Hepatocyte (in vitro differentiated cells): ENCODE measurements around the gene CORO2B. TPM values are rescaled to one million over a fixed set of nuclear protein-coding genes. Genes with fewer than 3 reads are reported as not detected.

ENCODE experiments used
- DNase-seq: peaks from one replicate; pipeline ENCODE4 v3.0.0-alpha.2; 2016; ENCODE audit warnings: low spot score
- H2AFZ ChIP-seq: fragments of 200-600 bp; sonication (generic); 2 replicates; pipeline ENCODE4 v1.6.0; 2016; ENCODE audit warnings: antibody characterized with exemption, mild to moderate bottlenecking
- H3K27ac ChIP-seq: fragments of 200-600 bp; sonication (generic); 2 replicates; pipeline ENCODE4 v1.5.1; 2016; ENCODE audit warnings: mild to moderate bottlenecking
- H3K27me3 ChIP-seq: fragments of 200-600 bp; sonication (generic); 2 replicates; pipeline ENCODE4 v1.6.1; 2016
- H3K36me3 ChIP-seq: fragments of 200-600 bp; sonication (generic); replicated peaks from 2 replicates; pipeline ENCODE4 v1.5.1; 2016; ENCODE audit warnings: low read depth; ENCODE audit not compliant: insufficient read depth
- H3K4me1 ChIP-seq: fragments of 200-600 bp; sonication (generic); 2 replicates; pipeline ENCODE4 v1.5.1; 2016; ENCODE audit warnings: mild to moderate bottlenecking, moderate library complexity; ENCODE audit not compliant: insufficient read depth
- H3K4me2 ChIP-seq: fragments of 200-600 bp; sonication (generic); 2 replicates; pipeline ENCODE4 v1.6.0; 2016
- H3K4me3 ChIP-seq: fragments of 200-600 bp; sonication (generic); 2 replicates; pipeline ENCODE4 v1.5.1; 2016; ENCODE audit warnings: mild to moderate bottlenecking
- H3K79me2 ChIP-seq: fragments of 200-600 bp; sonication (generic); 2 replicates; pipeline ENCODE4 v1.6.0; 2017; ENCODE audit warnings: mild to moderate bottlenecking
- H3K9me2 ChIP-seq: fragments of 200-600 bp; sonication (generic); replicated peaks from 2 replicates; pipeline ENCODE4 v1.6.0; 2017; ENCODE audit warnings: mild to moderate bottlenecking; ENCODE audit not compliant: insufficient read depth
- H3K9me3 ChIP-seq: fragments of 200-600 bp; sonication (generic); 2 replicates; pipeline ENCODE4 v1.5.1; 2016; ENCODE audit warnings: low read depth, mild to moderate bottlenecking
- H4K20me1 ChIP-seq: fragments of 200-600 bp; sonication (generic); 2 replicates; pipeline ENCODE4 v1.6.0; 2016; ENCODE audit warnings: mild to moderate bottlenecking; ENCODE audit not compliant: insufficient read depth, poor library complexity, severe bottlenecking
- CTCF ChIP-seq: fragments of 200-600 bp; sonication (generic); IDR thresholded peaks from 2 replicates; pipeline ENCODE4 v1.5.1; 2016; ENCODE audit warnings: antibody characterized with exemption, mild to moderate bottlenecking; ENCODE audit not compliant: poor library complexity
- EZH2 ChIP-seq: fragments of 200-600 bp; sonication (generic); IDR thresholded peaks from 2 replicates; pipeline ENCODE4 v1.6.1; 2016; ENCODE audit warnings: antibody characterized with exemption, mild to moderate bottlenecking, borderline replicate concordance
- EZH2phosphoT487 ChIP-seq: fragments of 200-600 bp; sonication (generic); IDR thresholded peaks from one replicate; pipeline ENCODE4 v1.6.1; 2018; ENCODE audit warnings: antibody characterized with exemption, mild to moderate bottlenecking, low read depth, moderate library complexity; ENCODE audit not compliant: unreplicated experiment, severe bottlenecking
- WGBS: methylation state at CpG from one replicate; pipeline ENCODE4 v1.1.6; 2016; ENCODE audit warnings: low lambda C conversion rate; ENCODE audit errors: missing lambda C conversion rate; 5-methylcytosine and 5-hydroxymethylcytosine counted together
- polyA plus RNA-seq: library from polyadenylated mRNA; unstranded; fragments of >200 nt; fragmentation: Nextera tagmentation; extraction: Ambion mirVana; gene quantifications from 2 replicates; pipeline ENCODE4 v1.2.1, GENCODE V29; 2016
- total RNA-seq: library from RNA; depleted of rRNA; stranded (reverse); fragments of >200 nt; gene quantifications from 2 replicates; pipeline ENCODE4 v1.2.3, GENCODE V29; 2014

Gene CORO2B
- total and polyA plus RNA-seq, 2 experiments from 2014 or later: 2.9 to 5.1 TPM

DNA sequence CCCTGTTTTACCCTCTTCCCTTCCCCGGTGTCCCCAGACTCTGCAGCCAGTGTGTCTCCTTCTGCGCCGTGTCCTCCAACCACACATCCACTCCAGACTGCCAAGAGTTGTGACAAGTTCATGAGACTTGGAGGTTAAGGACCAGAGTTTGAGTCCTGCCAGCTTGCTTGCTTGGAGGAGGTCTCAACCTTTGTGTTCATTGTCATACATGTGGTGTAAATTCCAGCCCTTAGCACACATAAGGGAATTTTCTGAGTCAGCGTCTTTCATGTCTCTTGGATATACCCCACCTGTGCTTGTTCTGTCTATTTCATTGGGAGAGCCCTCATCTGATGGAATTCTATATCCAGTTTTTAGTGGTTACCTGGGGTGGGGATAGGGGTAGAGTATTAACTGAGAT is 13.3 kb downstream of the CORO2B start:
- no peaks in the 10 kb centered on the region for H3K79me2 ChIP-seq
- no peak overlapping the region for H3K27ac ChIP-seq
- 95% methylated on average over 4 of the region's 4 CpGs for WGBS
- TF ChIP-seq CTCF (no peak), EZH2phosphoT487 (no peak), EZH2 (no peak)
- H3K4me3 ChIP-seq: no peak overlapping the region
- DNase-seq: no peak
- peaks cover 5% of the 10 kb centered on the region for H3K4me1 ChIP-seq
- H3K9me3 ChIP-seq: no peaks in the 10 kb centered on the region
- no peaks in the 10 kb centered on the region for H4K20me1 ChIP-seq
- H3K27me3 ChIP-seq: no peaks in the 10 kb centered on the region
- no peak overlapping the region for H3K4me2 ChIP-seq
- no peaks in the 10 kb centered on the region for H3K9me2 ChIP-seq
- H3K36me3 ChIP-seq: no peaks in the 10 kb centered on the region
- H2AFZ ChIP-seq: no peak overlapping the region

GRCh38 chr15:68592544-68592943 is 13.8 kb downstream of the CORO2B start:
- 75% methylated on average over 3 of the region's 3 CpGs for WGBS
- Histone ChIP-seq H2AFZ (no peak overlapping the region), H3K9me2 (no peaks in the 10 kb centered on the region), H3K4me3 (no peak overlapping the region), H3K36me3 (no peaks in the 10 kb centered on the region), H3K79me2 (no peaks in the 10 kb centered on the region), H3K4me1 (peaks cover 5% of the 10 kb centered on the region), H3K27me3 (no peaks in the 10 kb centered on the region), H4K20me1 (no peaks in the 10 kb centered on the region), H3K27ac (no peak overlapping the region), H3K9me3 (no peaks in the 10 kb centered on the region), H3K4me2 (no peak overlapping the region)
- TF ChIP-seq EZH2 (no peak), EZH2phosphoT487 (no peak), CTCF (no peak)
- DNase-seq: no peak

DNA sequence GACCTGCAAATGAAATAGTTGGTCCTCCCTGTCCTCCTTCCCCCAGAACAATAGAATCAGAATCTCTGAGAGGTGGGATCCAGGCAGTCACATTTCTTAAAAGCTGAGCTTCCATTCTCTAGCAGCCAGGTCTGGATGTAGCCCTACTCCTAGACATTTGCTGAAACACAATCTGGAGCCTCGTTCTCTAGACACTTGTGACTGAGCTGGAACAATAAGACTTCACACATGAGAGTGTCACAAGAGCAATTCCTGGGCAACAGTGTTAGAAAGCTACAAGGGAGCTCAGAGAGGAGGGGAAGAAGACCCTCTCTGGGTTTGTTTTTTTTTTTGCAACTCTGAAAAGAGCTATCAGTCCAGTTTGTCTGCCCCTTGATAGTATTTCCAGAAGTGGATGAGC is 14.5 kb downstream of the CORO2B start:
- Histone ChIP-seq H3K9me2 (no peaks in the 10 kb centered on the region), H3K27me3 (no peaks in the 10 kb centered on the region), H3K36me3 (no peaks in the 10 kb centered on the region), H2AFZ (no peak overlapping the region), H3K9me3 (no peaks in the 10 kb centered on the region), H3K4me1 (peaks cover 5% of the 10 kb centered on the region), H3K4me2 (no peak overlapping the region), H3K27ac (no peak overlapping the region), H3K79me2 (no peaks in the 10 kb centered on the region), H4K20me1 (no peaks in the 10 kb centered on the region), H3K4me3 (no peak overlapping the region)
- DNase-seq: no peak
- TF ChIP-seq CTCF (no peak), EZH2phosphoT487 (no peak), EZH2 (no peak)
- WGBS: 68% methylated on average over 1 of the region's 1 CpG
